ENCODE results near the gene LYPD1. TPM values are rescaled to one million over a fixed set of nuclear protein-coding genes. Genes with fewer than 3 reads are reported as not detected.

The LYPD1 gene
- total RNA-seq, 1 experiment from 2014 or later = 34.3 TPM

- H3K9me3 Mint-ChIP-seq (ENCODE audit: low read depth, unreplicated experiment) = no peaks in the 10 kb centered on the region
- no peak for TF ChIP-seq CTCF (IDR thresholded peaks at IDR 0.05; ENCODE audit: unreplicated experiment)
- DNase-seq = no peak
- H3K27me3 Mint-ChIP-seq (ENCODE audit: unreplicated experiment) = no peaks in the 10 kb centered on the region
- H3K4me3 Mint-ChIP-seq (ENCODE audit: low read depth, unreplicated experiment) = no peak overlapping the region
- H3K27ac Mint-ChIP-seq (ENCODE audit: unreplicated experiment) = no peak overlapping the region
- intact Hi-C loops (cut with micrococcal nuclease; ENCODE audit: unreplicated experiment) = no loop called here
- no TSS peak for BruUV-seq (replicated peaks)
- CTCF ChIA-PET = no interaction called here
- H3K36me3 Mint-ChIP-seq (ENCODE audit: insufficient read depth, unreplicated experiment) = no peaks in the 10 kb centered on the region
- H3K4me1 Mint-ChIP-seq (ENCODE audit: low read depth, unreplicated experiment) = no peaks in the 10 kb centered on the region
Observed at GRCh38 chr2:132692816-132693215, 22.8 kb upstream of the LYPD1 start.

- H3K9me3 Mint-ChIP-seq (ENCODE audit: low read depth, unreplicated experiment) = no peaks in the 10 kb centered on the region
- H3K36me3 Mint-ChIP-seq (ENCODE audit: insufficient read depth, unreplicated experiment) = no peaks in the 10 kb centered on the region
- H3K4me3 Mint-ChIP-seq (ENCODE audit: low read depth, unreplicated experiment) = no peak overlapping the region
- H3K27ac Mint-ChIP-seq (ENCODE audit: unreplicated experiment) = no peak overlapping the region
- no TSS peak for BruUV-seq (replicated peaks)
- intact Hi-C loops (cut with micrococcal nuclease; ENCODE audit: unreplicated experiment) = no loop called here
- DNase-seq = no peak
- CTCF ChIA-PET = no interaction called here
- no peaks in the 10 kb centered on the region for H3K4me1 Mint-ChIP-seq (ENCODE audit: low read depth, unreplicated experiment)
- no peaks in the 10 kb centered on the region for H3K27me3 Mint-ChIP-seq (ENCODE audit: unreplicated experiment)
- no peak for TF ChIP-seq CTCF (IDR thresholded peaks at IDR 0.05; ENCODE audit: unreplicated experiment)
Observed at GRCh38 chr2:132691556-132691955, 21.6 kb upstream of the LYPD1 start.

GRCh38 chr2:132690664-132691303, 20.8 kb upstream of the LYPD1 start:
- CTCF ChIA-PET = no interaction called here
- BruUV-seq (replicated peaks) = no TSS peak
- TF ChIP-seq CTCF (IDR thresholded peaks at IDR 0.05; ENCODE audit: unreplicated experiment) = no peak
- intact Hi-C loops (cut with micrococcal nuclease; ENCODE audit: unreplicated experiment) = no loop called here
- H3K9me3 Mint-ChIP-seq (ENCODE audit: low read depth, unreplicated experiment) = no peaks in the 10 kb centered on the region
- H3K27me3 Mint-ChIP-seq (ENCODE audit: unreplicated experiment) = no peaks in the 10 kb centered on the region
- no peaks in the 10 kb centered on the region for H3K4me1 Mint-ChIP-seq (ENCODE audit: low read depth, unreplicated experiment)
- no peak for DNase-seq
- no peak overlapping the region for H3K4me3 Mint-ChIP-seq (ENCODE audit: low read depth, unreplicated experiment)
- H3K27ac Mint-ChIP-seq (ENCODE audit: unreplicated experiment) = no peak overlapping the region
- H3K36me3 Mint-ChIP-seq (ENCODE audit: insufficient read depth, unreplicated experiment) = no peaks in the 10 kb centered on the region

GRCh38 chr2:132681766-132682165, 11.8 kb upstream of the LYPD1 start:
- intact Hi-C loops (cut with micrococcal nuclease; ENCODE audit: unreplicated experiment) = no loop called here
- H3K4me3 Mint-ChIP-seq (ENCODE audit: low read depth, unreplicated experiment) = no peak overlapping the region
- DNase-seq = no peak
- no peak for TF ChIP-seq CTCF (IDR thresholded peaks at IDR 0.05; ENCODE audit: unreplicated experiment)
- CTCF ChIA-PET = no interaction called here
- BruUV-seq (replicated peaks) = no TSS peak
- no peaks in the 10 kb centered on the region for H3K36me3 Mint-ChIP-seq (ENCODE audit: insufficient read depth, unreplicated experiment)
- no peaks in the 10 kb centered on the region for H3K9me3 Mint-ChIP-seq (ENCODE audit: low read depth, unreplicated experiment)
- no peak overlapping the region for H3K27ac Mint-ChIP-seq (ENCODE audit: unreplicated experiment)
- no peaks in the 10 kb centered on the region for H3K4me1 Mint-ChIP-seq (ENCODE audit: low read depth, unreplicated experiment)
- H3K27me3 Mint-ChIP-seq (ENCODE audit: unreplicated experiment) = peaks cover 15% of the 10 kb centered on the region

Measured in Calu3 (cell line).